Measurements from ENCODE around the gene F12.

F12 gene

DNA sequence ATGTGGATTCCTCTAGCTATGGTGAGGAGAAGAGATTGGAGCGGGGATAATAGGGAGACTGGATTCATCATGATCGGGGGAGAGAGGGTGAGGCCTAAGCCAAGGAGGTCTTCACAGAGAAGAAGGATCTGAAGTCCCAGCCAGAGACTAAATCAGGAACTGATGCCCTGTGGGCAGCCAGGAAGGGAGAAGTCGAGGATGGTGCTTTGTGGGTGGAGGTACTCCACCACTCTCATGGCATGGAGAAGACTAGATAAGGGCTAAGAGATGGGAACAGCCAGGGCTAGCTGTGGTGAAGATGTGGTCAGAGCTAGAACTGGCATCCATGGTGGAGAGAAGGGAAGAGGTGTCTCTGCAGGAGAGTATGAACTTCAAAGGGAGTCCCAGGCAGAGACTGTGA, 54.7 kb downstream of the F12 start:
- no peak for DNase-seq (ENCODE audit: low spot score)

DNA sequence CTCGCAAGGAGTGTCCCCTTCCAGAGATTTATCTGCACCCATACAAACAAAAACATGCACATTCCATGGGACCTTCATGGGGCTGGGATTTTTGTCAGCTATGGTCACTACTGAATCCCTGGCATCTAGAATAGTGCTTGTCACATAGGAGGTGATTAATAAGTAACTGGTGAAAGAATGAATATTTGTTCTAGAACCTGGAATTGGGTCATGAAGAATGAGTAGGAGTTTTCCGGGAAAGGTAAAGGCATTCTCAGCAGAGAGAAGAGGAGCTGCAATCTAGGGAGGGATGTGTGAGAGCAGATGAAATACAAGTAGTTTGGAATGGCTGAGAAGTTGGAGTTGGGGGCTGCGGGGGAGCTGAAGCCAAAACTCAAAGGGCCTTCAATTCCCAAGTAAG, 55.1 kb downstream of the F12 start:
- no peak for DNase-seq (ENCODE audit: low spot score)

DNA sequence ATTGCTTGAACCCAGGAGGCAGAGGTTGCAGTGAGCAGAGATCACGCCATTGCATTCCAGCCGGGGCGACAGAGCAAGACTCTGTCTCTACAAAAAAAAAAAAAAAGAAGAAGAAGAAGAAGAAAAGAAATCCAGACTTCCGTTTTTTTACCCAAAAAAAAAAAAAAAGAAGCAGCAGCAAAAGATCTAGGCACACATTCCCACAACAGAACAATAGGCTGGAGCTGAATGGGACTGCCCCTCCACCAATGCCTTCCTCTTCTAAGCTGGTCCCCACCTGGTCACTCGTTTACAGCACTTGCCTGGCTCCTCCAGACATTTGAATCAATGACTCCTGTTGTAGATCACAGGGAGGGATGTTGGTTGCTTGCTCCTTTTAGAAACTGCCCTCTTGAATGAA, 56.3 kb downstream of the F12 start:
- no peak for DNase-seq (ENCODE audit: low spot score)

Measured in SW480 (cell line).